Panc1 (cell line): Measurements from ENCODE around the gene FUNDC1. TPM values are rescaled to one million over a fixed set of nuclear protein-coding genes. Genes with fewer than 3 reads are reported as not detected.

Source experiments
- ATAC-seq: fragments of 200-7000 bp; cut with Tn5 transposase; 2 replicates; pipeline ENCODE4 v1.9.1; 2020; ENCODE audit warnings: mild to moderate bottlenecking, moderate library complexity
- BruUV-seq: library from RNA; stranded (reverse); fragments of 400-500 nt; replicated peaks from 2 replicates; lab custom pipeline; 2021; lab: Mats Ljungman, UMichigan
- CTCF ChIA-PET: fragments of 300-600 bp; sonication (Branson Sonifier 250); formaldehyde crosslinking; loops from one replicate; lab custom pipeline; 2022; ENCODE audit warnings: antibody characterized with exemption; lab: Charles Lee
- POLR2A ChIA-PET: fragments of 300-600 bp; sonication (Branson Sonifier 250); formaldehyde crosslinking; loops from one replicate; lab custom pipeline; 2022; ENCODE audit warnings: antibody characterized with exemption; lab: Charles Lee
- DNase-seq: peaks from one replicate; pipeline ENCODE4 v3.0.0-alpha.2; 2010; ENCODE audit warnings: low read depth, low spot score
- H3K27ac ChIP-seq: 2 replicates; pipeline ENCODE4 v1.5.1; 2011; ENCODE audit warnings: mild to moderate bottlenecking, low read length, inconsistent platforms
- H3K27me3 ChIP-seq: fragments of 200-500 bp; sonication (Bioruptor generic); 2 replicates; pipeline ENCODE4 v1.6.0; 2014; ENCODE audit warnings: low read length, inconsistent platforms; ENCODE audit not compliant: control insufficient read depth, insufficient read depth
- H3K36me3 ChIP-seq: fragments of 200-500 bp; sonication (Bioruptor generic); 2 replicates; pipeline ENCODE4 v1.5.1; 2014; ENCODE audit warnings: inconsistent platforms, mild to moderate bottlenecking, low read length, moderate library complexity; ENCODE audit not compliant: control insufficient read depth, insufficient read depth
- H3K4me1 ChIP-seq: 2 replicates; pipeline ENCODE4 v1.5.1; 2011; ENCODE audit warnings: inconsistent platforms, mild to moderate bottlenecking, low read length, moderate library complexity; ENCODE audit not compliant: control insufficient read depth, insufficient read depth
- H3K4me3 ChIP-seq, 2 experiments: 2 replicates each; pipeline ENCODE4 v1.5.1; 2011 to 2012; ENCODE audit warnings: low read depth in 2 of 2, low read length in 2 of 2, mild to moderate bottlenecking in 2 of 2, inconsistent platforms in 1 of 2, moderate library complexity in 1 of 2
- H3K9me3 ChIP-seq: fragments of 200-500 bp; sonication (Bioruptor generic); 2 replicates; pipeline ENCODE4 v1.5.1; 2014; ENCODE audit warnings: low read depth, mild to moderate bottlenecking, inconsistent platforms, low read length, moderate library complexity; ENCODE audit not compliant: control insufficient read depth, insufficient read depth
- CTCF ChIP-seq: fragments of 450-650 bp; IDR thresholded peaks from 2 replicates; pipeline ENCODE4 v1.5.1; 2017; ENCODE audit warnings: mild to moderate bottlenecking
- POLR2AphosphoS5 ChIP-seq: IDR thresholded peaks from 2 replicates; pipeline ENCODE4 v1.6.1; 2012; ENCODE audit warnings: mild to moderate bottlenecking, low read depth, low read length, moderate library complexity
- REST ChIP-seq, 2 experiments: IDR thresholded peaks; 2 replicates each; pipeline ENCODE4 v1.6.1; 2011 to 2012; ENCODE audit warnings: low read depth in 2 of 2, control low read depth in 1 of 2, low read length in 1 of 2, mild to moderate bottlenecking in 1 of 2, moderate library complexity in 1 of 2; ENCODE audit not compliant: insufficient read depth in 1 of 2
- SIN3A ChIP-seq: IDR thresholded peaks from 2 replicates; pipeline ENCODE4 v1.6.1; 2012; ENCODE audit warnings: low read depth, mild to moderate bottlenecking, low read length, moderate library complexity, borderline replicate concordance; ENCODE audit not compliant: insufficient read depth
- TCF7L2 ChIP-seq: IDR thresholded peaks from 2 replicates; pipeline ENCODE4 v1.6.1; 2011; ENCODE audit warnings: mild to moderate bottlenecking, low read depth, low read length, inconsistent platforms
- in situ Hi-C: cut with HindIII; loops from 2 replicates; pipeline ENCODE4 v1.10.0; 2016; ENCODE audit warnings: low sequenced_read_pairs, low pct_unique_long_range_greater_than_20kb
- intact Hi-C: fragments of 100-400 bp; cut with micrococcal nuclease; formaldehyde crosslinking; loops from one replicate; pipeline ENCODE4 v1.10.0; 2022; ENCODE audit not compliant: unreplicated experiment
- total RNA-seq: library from RNA; stranded (reverse); gene quantifications from one replicate; pipeline ENCODE4 v1.2.1, GENCODE V29; 2021; ENCODE audit not compliant: unreplicated experiment

Gene FUNDC1
- total RNA-seq, 1 experiment from 2014 or later = 23.2 TPM

- intact Hi-C loops = no loop called here
- CTCF ChIA-PET = no interaction called here
- no TSS peak for BruUV-seq
- Histone ChIP-seq H3K4me1 (no peaks in the 10 kb centered on the region), H3K27ac (no peak overlapping the region), H3K4me3 (no peak overlapping the region), H3K36me3 (no peaks in the 10 kb centered on the region), H3K9me3 (no peaks in the 10 kb centered on the region), H3K27me3 (no peaks in the 10 kb centered on the region)
- no peak for DNase-seq
- POLR2A ChIA-PET = no interaction called here
- TF ChIP-seq REST (IDR thresholded peaks at IDR 0.05; ENCODE audit: insufficient read depth in 1 of 2, low read depth in 2 of 2, low read length in 1 of 2) (no peak), TCF7L2 (no peak), CTCF (no peak), SIN3A (no peak), POLR2AphosphoS5 (no peak)
- in situ Hi-C loops = no loop called here
- no peak for ATAC-seq
These were observed 53.1 kb downstream of the FUNDC1 start for GRCh38 chrX:44489515-44489914.

- no peak for ATAC-seq
- ChIA-PET POLR2A (no interaction called here), CTCF (no interaction called here)
- no peaks in the 10 kb centered on the region for H3K36me3 ChIP-seq
- no peak for DNase-seq
- no peak for TF ChIP-seq CTCF
- no peak for TF ChIP-seq POLR2AphosphoS5
- no peak for TF ChIP-seq SIN3A
- no peak for TF ChIP-seq REST (IDR thresholded peaks at IDR 0.05; ENCODE audit: insufficient read depth in 1 of 2, low read depth in 2 of 2, low read length in 1 of 2)
- no peak for TF ChIP-seq TCF7L2
- no TSS peak for BruUV-seq
- in situ Hi-C loops = no loop called here
- H3K4me3 ChIP-seq = no peak overlapping the region
- intact Hi-C loops = no loop called here
- no peaks in the 10 kb centered on the region for H3K9me3 ChIP-seq
- H3K27ac ChIP-seq = no peak overlapping the region
- H3K4me1 ChIP-seq = no peaks in the 10 kb centered on the region
- no peaks in the 10 kb centered on the region for H3K27me3 ChIP-seq
These were observed 58.0 kb downstream of the FUNDC1 start for GRCh38 chrX:44484607-44485146.
